GM21360 (cell line): ENCODE results near the gene ABHD15.

Experiments used
- ATAC-seq: cut with Tn5 transposase; IDR thresholded peaks from one replicate; pipeline ENCODE4 v1.9.1; 2021; ENCODE audit warnings: mild to moderate bottlenecking, moderate library complexity; ENCODE audit not compliant: unreplicated experiment

The ABHD15 gene

DNA sequence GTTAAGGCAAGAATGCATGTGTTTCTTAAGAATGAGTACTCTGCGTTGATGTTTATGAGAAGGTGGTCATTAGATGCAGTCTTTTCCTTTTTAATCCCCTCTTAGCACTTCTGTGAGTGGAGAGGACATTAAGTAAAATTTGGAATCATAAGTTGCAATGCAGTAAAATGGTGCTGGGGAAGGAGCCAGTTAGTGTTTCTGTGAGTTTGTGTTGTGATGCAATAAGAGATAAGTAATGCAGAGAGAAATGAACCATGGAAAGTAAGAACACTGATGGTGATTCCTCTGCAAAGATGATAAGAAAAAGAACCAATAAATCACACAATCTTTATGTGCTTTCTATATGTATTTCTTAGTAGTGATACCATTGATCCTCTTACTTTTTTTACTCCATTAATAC lies 20.0 kb downstream of the ABHD15 start:
- no peak for ATAC-seq

DNA sequence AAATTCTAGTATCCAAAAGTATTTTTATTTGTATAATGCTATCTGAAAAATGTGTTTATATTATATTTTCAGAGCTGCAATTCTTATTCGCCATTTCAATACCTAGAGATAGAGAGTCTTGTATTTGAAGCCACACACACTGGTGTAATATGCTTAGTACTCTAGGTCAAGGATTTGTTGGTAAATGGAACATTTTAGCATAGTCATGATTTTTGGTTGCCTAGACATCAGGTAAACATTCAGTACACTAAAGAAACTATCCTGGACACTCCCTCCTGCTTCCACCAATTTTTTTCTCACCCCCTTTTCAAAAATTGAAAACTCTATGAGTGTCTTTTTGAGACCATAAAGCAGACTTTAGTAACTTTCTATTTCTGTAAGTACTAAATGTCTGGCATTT lies 20.8 kb downstream of the ABHD15 start:
- no peak for ATAC-seq

DNA sequence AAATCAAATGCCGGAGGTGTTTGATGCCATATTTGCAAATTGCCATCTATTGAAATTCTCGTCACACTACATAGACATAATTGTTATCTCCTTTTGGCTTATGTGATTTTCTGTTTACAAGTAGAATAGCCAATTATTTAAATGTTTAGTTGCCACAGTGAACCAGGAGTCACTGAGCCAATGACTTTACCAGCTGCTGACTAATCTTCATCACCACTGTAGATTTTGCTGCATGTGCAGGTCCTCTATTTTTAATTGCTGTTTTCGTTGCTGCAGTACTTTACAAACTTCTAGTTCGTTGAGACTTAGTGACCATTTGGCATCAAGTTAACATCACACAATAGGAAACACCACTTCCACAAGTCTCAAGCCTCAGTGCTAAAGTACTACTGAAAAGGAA lies 22.8 kb downstream of the ABHD15 start:
- ATAC-seq: no peak

DNA sequence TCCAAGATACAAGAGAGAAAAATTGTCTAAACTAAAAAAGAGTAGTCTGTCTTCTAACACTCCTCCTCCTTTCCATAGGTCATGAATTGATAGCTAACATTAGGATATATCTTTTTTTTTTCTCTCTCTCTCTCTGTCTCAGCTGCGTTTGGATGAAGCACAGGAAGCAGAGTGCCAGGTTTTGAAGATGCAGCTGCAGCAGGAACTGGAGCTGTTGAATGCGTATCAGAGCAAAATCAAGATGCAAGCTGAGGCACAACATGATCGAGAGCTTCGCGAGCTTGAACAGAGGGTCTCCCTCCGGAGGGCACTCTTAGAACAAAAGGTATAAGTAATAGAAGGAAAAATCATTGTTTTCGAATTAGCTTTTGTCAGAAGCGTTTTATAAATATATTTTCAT lies 32.9 kb downstream of the ABHD15 start:
- no peak for ATAC-seq

DNA sequence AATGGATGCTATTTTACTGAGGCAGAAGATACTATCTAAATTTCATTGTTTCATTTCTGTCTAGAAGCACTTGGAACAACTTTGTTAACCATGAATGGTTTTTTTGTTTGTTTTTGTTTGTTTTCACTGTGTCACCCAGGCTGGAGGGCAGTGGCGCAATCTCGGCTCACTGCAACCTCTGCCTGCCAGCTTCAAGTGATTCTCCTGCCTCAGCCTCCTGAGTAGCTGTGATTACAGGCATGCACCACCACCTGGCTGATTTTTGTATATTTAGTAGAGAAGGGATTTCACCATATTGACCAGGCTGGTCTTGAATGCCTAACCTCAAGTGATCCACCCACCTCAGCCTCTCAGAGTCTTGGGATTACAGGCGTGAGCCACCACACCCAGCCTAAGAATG lies 40.5 kb downstream of the ABHD15 start:
- no peak for ATAC-seq

DNA sequence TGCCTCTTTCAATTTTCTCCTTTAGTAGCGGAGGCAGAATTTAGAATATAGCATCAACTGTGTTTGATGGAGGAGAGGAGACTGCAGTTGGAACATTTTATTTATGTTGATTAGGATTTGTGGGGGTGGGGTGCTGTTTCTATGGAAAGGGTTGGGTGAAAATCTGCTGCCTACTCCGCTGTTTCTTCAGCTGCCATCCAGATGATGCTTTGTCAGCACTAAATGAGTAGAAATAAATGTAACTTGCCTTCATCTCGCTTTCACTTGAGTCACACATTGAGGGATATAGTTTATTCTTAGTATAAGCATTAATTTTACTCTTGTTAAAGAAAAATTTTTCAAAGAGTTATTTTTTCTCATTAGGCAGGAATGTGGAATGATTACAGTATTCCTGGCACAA lies 42.1 kb downstream of the ABHD15 start:
- no peak for ATAC-seq

DNA sequence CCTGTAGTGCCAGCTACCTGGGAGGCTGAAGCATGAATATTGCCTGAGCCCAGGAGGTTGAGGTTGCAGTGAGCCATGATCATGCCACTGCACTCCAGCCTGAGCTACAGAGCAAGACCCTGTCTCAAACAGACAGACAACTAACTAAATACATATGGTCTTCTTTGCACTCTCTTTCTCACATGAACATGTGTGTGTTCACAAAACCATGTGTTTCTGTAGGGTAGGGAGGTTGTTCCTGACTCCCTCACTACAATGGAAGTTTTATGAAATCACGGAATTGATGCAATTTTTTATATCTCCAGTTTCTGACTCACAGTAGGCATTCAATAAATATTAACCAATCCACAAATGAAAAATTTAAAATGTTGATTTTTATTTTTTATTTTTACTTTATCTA lies 48.5 kb downstream of the ABHD15 start:
- ATAC-seq: no peak

DNA sequence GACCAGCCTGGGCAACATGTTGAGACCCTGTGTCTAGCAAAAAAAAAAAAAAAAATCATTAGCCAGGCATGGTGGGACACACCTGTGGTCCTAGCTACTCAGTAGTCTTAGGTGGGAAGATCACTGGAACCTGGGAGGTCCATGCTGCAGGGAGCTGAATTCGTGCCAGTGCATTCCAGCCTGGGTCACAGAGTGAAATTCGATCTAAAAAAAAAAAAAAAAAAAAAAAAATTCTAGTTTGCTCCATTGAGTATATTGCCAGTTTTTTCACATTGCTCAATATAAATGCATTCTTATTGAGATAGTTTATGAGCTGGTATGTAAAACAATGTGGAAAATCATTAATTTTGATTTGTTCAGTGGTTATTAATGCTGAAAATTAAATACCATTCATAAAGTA lies 52.0 kb downstream of the ABHD15 start:
- no peak for ATAC-seq

DNA sequence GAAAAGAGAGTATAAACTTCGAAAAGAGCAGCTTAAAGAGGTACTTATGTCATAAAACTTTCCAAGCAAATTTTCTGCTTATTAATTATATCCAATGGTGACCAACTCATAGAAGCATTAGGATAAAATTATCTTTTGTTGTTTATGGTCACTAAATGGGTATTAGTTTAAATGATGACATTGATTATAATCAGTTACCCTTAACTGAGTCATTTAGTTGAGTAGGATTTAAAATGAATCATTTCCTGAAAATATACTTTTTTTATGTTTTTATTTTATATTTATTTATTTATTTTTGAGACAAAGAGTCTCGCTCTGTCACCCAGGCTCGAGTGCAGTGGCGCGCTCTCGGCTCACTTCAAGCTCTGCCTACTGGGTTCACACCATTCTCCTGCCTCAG lies 55.9 kb downstream of the ABHD15 start:
- no peak for ATAC-seq
